GM19023 (cell line): ENCODE results near the gene DLX3.

Experiments
- ATAC-seq: cut with Tn5 transposase; IDR thresholded peaks from one replicate; pipeline ENCODE4 v1.9.1; 2021; ENCODE audit warnings: mild to moderate bottlenecking, moderate library complexity; ENCODE audit not compliant: unreplicated experiment

Gene DLX3

GRCh38 chr17:49975531-49975930 lies 19.5 kb downstream of the DLX3 start:
- ATAC-seq = no peak

- ATAC-seq = no peak
These were observed 21.8 kb downstream of the DLX3 start for GRCh38 chr17:49973271-49973615.

- no peak for ATAC-seq
These were observed 22.3 kb downstream of the DLX3 start for GRCh38 chr17:49972486-49973270.

- no peak for ATAC-seq
These were observed 23.1 kb downstream of the DLX3 start for GRCh38 chr17:49971848-49972485.

GRCh38 chr17:49971199-49971847 lies 23.7 kb downstream of the DLX3 start:
- ATAC-seq = no peak

GRCh38 chr17:49970498-49970897 lies 24.5 kb downstream of the DLX3 start:
- no peak for ATAC-seq

- no peak for ATAC-seq
These were observed 25.1 kb downstream of the DLX3 start for GRCh38 chr17:49969795-49970389.

- ATAC-seq = peak; percentile 69
These were observed 25.8 kb downstream of the DLX3 start, which contains the start of gene DLX4 for GRCh38 chr17:49969134-49969759. Gene DLX4 (plus strand): TSS chr17:49969190. CDS start chr17:49969469, 279 bp downstream.

GRCh38 chr17:49968405-49969133 lies 26.5 kb downstream of the DLX3 start:
- no peak for ATAC-seq

GRCh38 chr17:49967621-49968404 lies 27.2 kb downstream of the DLX3 start:
- ATAC-seq = no peak

- ATAC-seq = no peak
These were observed 27.8 kb downstream of the DLX3 start for GRCh38 chr17:49967205-49967604.

GRCh38 chr17:49966767-49967166 lies 28.3 kb downstream of the DLX3 start:
- no peak for ATAC-seq

- ATAC-seq = no peak
These were observed 29.5 kb downstream of the DLX3 start for GRCh38 chr17:49965524-49965909.

GRCh38 chr17:49964769-49965523 lies 30.1 kb downstream of the DLX3 start:
- ATAC-seq = no peak

- ATAC-seq = no peak
These were observed 30.7 kb downstream of the DLX3 start for GRCh38 chr17:49964303-49964768.

- ATAC-seq = no peak
These were observed 31.3 kb downstream of the DLX3 start for GRCh38 chr17:49963626-49964302.

GRCh38 chr17:49963309-49963625 lies 31.8 kb downstream of the DLX3 start:
- ATAC-seq = no peak

GRCh38 chr17:49962599-49963308 lies 32.3 kb downstream of the DLX3 start:
- ATAC-seq = no peak
